CD4-positive, CD25-positive, alpha-beta regulatory T cell (primary cell): ENCODE results near the gene COX18. TPM values are rescaled to one million over a fixed set of nuclear protein-coding genes. Genes with fewer than 3 reads are reported as not detected.
A peak's percentile ranks its signal among the peaks of the same experiment; 100 is the strongest.

ENCODE experiments used
- ATAC-seq, 2 donors: fragments of 150-1000 bp; cut with Tn5 transposase; one replicate each; pipeline ENCODE4 v1.10.0; 2021; ENCODE audit warnings: low read depth in 2 of 2, moderate number of reproducible peaks in 2 of 2, moderate library complexity in 1 of 2
- DNase-seq, 3 donors: peaks; one replicate each; pipeline versions ENCODE4 v3.0.0 to v3.0.0-alpha.2; 2012 to 2022; ENCODE audit warnings: mixed read lengths in 1 of 3
- H3K27ac ChIP-seq: one replicate; pipeline ENCODE4 v1.7.0; 2013; ENCODE audit warnings: mild to moderate bottlenecking, low read length; ENCODE audit not compliant: insufficient read depth, poor library complexity, severe bottlenecking
- H3K27me3 ChIP-seq: one replicate; pipeline ENCODE4 v1.7.0; 2013; ENCODE audit warnings: low read length; ENCODE audit not compliant: control insufficient read depth, insufficient read depth
- H3K36me3 ChIP-seq: one replicate; pipeline ENCODE4 v1.7.0; 2013; ENCODE audit warnings: mild to moderate bottlenecking, low read length, moderate library complexity; ENCODE audit not compliant: control insufficient read depth, insufficient read depth
- H3K4me1 ChIP-seq: 2 replicates; pipeline ENCODE4 v1.7.0; 2013; ENCODE audit warnings: mild to moderate bottlenecking, low read length; ENCODE audit not compliant: insufficient read depth, control insufficient read depth, poor library complexity, severe bottlenecking
- H3K4me3 ChIP-seq: one replicate; pipeline ENCODE4 v1.7.0; 2013; ENCODE audit warnings: low read depth, mild to moderate bottlenecking, low read length, moderate library complexity
- H3K9me3 ChIP-seq, 2 experiments: 1 replicate in 1 of 2; 2 replicates in 1 of 2; pipeline ENCODE4 v1.7.0; 2013; ENCODE audit warnings: low read length in 2 of 2, mild to moderate bottlenecking in 1 of 2, moderate library complexity in 1 of 2; ENCODE audit not compliant: control insufficient read depth in 2 of 2
- H3K27ac Mint-ChIP-seq, 3 donors: one replicate each; pipeline ENCODE4 v1.8.0; 2020 to 2022; ENCODE audit warnings: mild to moderate bottlenecking in 3 of 3, mixed read lengths in 3 of 3, moderate library complexity in 2 of 3
- H3K27me3 Mint-ChIP-seq: one replicate; pipeline ENCODE4 v1.8.0; 2022; ENCODE audit warnings: mild to moderate bottlenecking, mixed read lengths
- H3K36me3 Mint-ChIP-seq: one replicate; pipeline ENCODE4 v1.8.0; 2020; ENCODE audit warnings: mixed read lengths
- H3K4me1 Mint-ChIP-seq, 4 donors: one replicate each; pipeline ENCODE4 v1.8.0; 2020 to 2022; ENCODE audit warnings: mixed read lengths in 4 of 4, mild to moderate bottlenecking in 1 of 4
- H3K4me3 Mint-ChIP-seq, 4 donors: one replicate each; pipeline ENCODE4 v1.8.0; 2020 to 2022; ENCODE audit warnings: mild to moderate bottlenecking in 4 of 4, mixed read lengths in 4 of 4, moderate library complexity in 3 of 4
- H3K9me3 Mint-ChIP-seq, 7 donors: one replicate each; pipeline ENCODE4 v1.8.0; 2020 to 2022; ENCODE audit warnings: mixed read lengths in 7 of 7, mild to moderate bottlenecking in 3 of 7, moderate library complexity in 2 of 7
- polyA plus RNA-seq, 4 donors: library from polyadenylated mRNA; unstranded; fragments of 300-500 nt; fragmentation: Illumina TruSeq; gene quantifications; one replicate each; pipeline ENCODE4 v1.2.3, GENCODE V29; 2021
- total RNA-seq: library from RNA; stranded (reverse); gene quantifications from one replicate; pipeline ENCODE4 v1.2.3, GENCODE V29; 2022

COX18 gene
- total and polyA plus RNA-seq, 5 donors from 2014 or later: 4.5 to 9.2 (median 6.9) TPM

GRCh38 chr4:73053076-73053475, 16.4 kb downstream of the COX18 start:
- H3K4me1 Mint-ChIP-seq: peaks cover 0 to 7% (median 1%) of the 10 kb centered on the region in 4 donors
- H3K27ac ChIP-seq: no peak overlapping the region
- peak overlapping the region in 1 of 3 donors; percentile 61 for H3K27ac Mint-ChIP-seq
- H3K27me3 ChIP-seq: no peaks in the 10 kb centered on the region
- ATAC-seq: no peak
- no peak for DNase-seq
- H3K4me1 ChIP-seq: no peaks in the 10 kb centered on the region
- H3K36me3 Mint-ChIP-seq: peaks cover 28% of the 10 kb centered on the region
- no peaks in the 10 kb centered on the region for H3K9me3 Mint-ChIP-seq
- no peaks in the 10 kb centered on the region for H3K9me3 ChIP-seq
- no peak overlapping the region for H3K4me3 Mint-ChIP-seq
- no peak overlapping the region for H3K4me3 ChIP-seq
- H3K36me3 ChIP-seq: peaks cover 34% of the 10 kb centered on the region
- H3K27me3 Mint-ChIP-seq: no peaks in the 10 kb centered on the region

- H3K4me3 ChIP-seq: no peak overlapping the region
- no peak overlapping the region for H3K27ac Mint-ChIP-seq
- H3K9me3 Mint-ChIP-seq: no peaks in the 10 kb centered on the region
- H3K4me3 Mint-ChIP-seq: no peak overlapping the region
- H3K27ac ChIP-seq: no peak overlapping the region
- no peaks in the 10 kb centered on the region for H3K27me3 Mint-ChIP-seq
- no peaks in the 10 kb centered on the region for H3K4me1 ChIP-seq
- peaks cover 0 to 7% (median 1%) of the 10 kb centered on the region in 4 donors for H3K4me1 Mint-ChIP-seq
- ATAC-seq (no peak), DNase-seq (no peak)
- no peaks in the 10 kb centered on the region for H3K9me3 ChIP-seq
- H3K36me3 ChIP-seq: peaks cover 20% of the 10 kb centered on the region
- no peaks in the 10 kb centered on the region for H3K27me3 ChIP-seq
- H3K36me3 Mint-ChIP-seq: peaks cover 24% of the 10 kb centered on the region
These were observed 17.9 kb downstream of the COX18 start for GRCh38 chr4:73051625-73052024.

GRCh38 chr4:73045879-73046278, 23.6 kb downstream of the COX18 start:
- Histone ChIP-seq H3K27ac (no peak overlapping the region), H3K4me1 (no peaks in the 10 kb centered on the region), H3K36me3 (no peaks in the 10 kb centered on the region), H3K4me3 (no peak overlapping the region), H3K27me3 (no peaks in the 10 kb centered on the region), H3K9me3 (no peaks in the 10 kb centered on the region)
- H3K4me3 Mint-ChIP-seq: no peak overlapping the region
- H3K36me3 Mint-ChIP-seq: peaks cover 3% of the 10 kb centered on the region
- ATAC-seq: no peak
- no peak overlapping the region for H3K27ac Mint-ChIP-seq
- no peak for DNase-seq
- no peaks in the 10 kb centered on the region for H3K27me3 Mint-ChIP-seq
- H3K4me1 Mint-ChIP-seq: no peaks in the 10 kb centered on the region
- H3K9me3 Mint-ChIP-seq: no peaks in the 10 kb centered on the region

GRCh38 chr4:73037057-73037456, 32.5 kb downstream of the COX18 start:
- H3K4me1 Mint-ChIP-seq: peaks cover 0 to 6% (median 0%) of the 10 kb centered on the region in 4 donors
- Histone ChIP-seq H3K27me3 (no peaks in the 10 kb centered on the region), H3K27ac (no peak overlapping the region), H3K4me3 (no peak overlapping the region), H3K36me3 (no peaks in the 10 kb centered on the region), H3K4me1 (no peaks in the 10 kb centered on the region), H3K9me3 (no peaks in the 10 kb centered on the region)
- no peak for DNase-seq
- H3K4me3 Mint-ChIP-seq: no peak overlapping the region
- no peaks in the 10 kb centered on the region for H3K36me3 Mint-ChIP-seq
- H3K27me3 Mint-ChIP-seq: peaks cover 12% of the 10 kb centered on the region
- ATAC-seq: no peak
- no peak overlapping the region for H3K27ac Mint-ChIP-seq
- peaks cover 0 to 3% (median 0%) of the 10 kb centered on the region in 7 donors for H3K9me3 Mint-ChIP-seq

GRCh38 chr4:73036123-73036522, 33.4 kb downstream of the COX18 start:
- H3K36me3 Mint-ChIP-seq: no peaks in the 10 kb centered on the region
- Histone ChIP-seq H3K36me3 (no peaks in the 10 kb centered on the region), H3K4me3 (no peak overlapping the region), H3K27ac (no peak overlapping the region), H3K4me1 (no peaks in the 10 kb centered on the region), H3K9me3 (no peaks in the 10 kb centered on the region), H3K27me3 (no peaks in the 10 kb centered on the region)
- H3K4me3 Mint-ChIP-seq: no peak overlapping the region
- peaks cover 0 to 6% (median 0%) of the 10 kb centered on the region in 4 donors for H3K4me1 Mint-ChIP-seq
- no peak for ATAC-seq
- H3K27ac Mint-ChIP-seq: peak overlapping the region in 1 of 3 donors; percentile 46
- H3K9me3 Mint-ChIP-seq: peaks cover 0 to 3% (median 0%) of the 10 kb centered on the region in 7 donors
- peaks cover 12% of the 10 kb centered on the region for H3K27me3 Mint-ChIP-seq
- DNase-seq: no peak

GRCh38 chr4:73034896-73035295, 34.6 kb downstream of the COX18 start:
- Histone ChIP-seq H3K4me3 (no peak overlapping the region), H3K36me3 (no peaks in the 10 kb centered on the region), H3K9me3 (no peaks in the 10 kb centered on the region), H3K27ac (no peak overlapping the region), H3K27me3 (no peaks in the 10 kb centered on the region), H3K4me1 (no peaks in the 10 kb centered on the region)
- H3K36me3 Mint-ChIP-seq: no peaks in the 10 kb centered on the region
- H3K4me1 Mint-ChIP-seq: peaks cover 0 to 6% (median 0%) of the 10 kb centered on the region in 4 donors
- H3K4me3 Mint-ChIP-seq: peak overlapping the region in 1 of 4 donors; percentile 48
- ATAC-seq (no peak), DNase-seq (no peak)
- peaks cover 12% of the 10 kb centered on the region for H3K27me3 Mint-ChIP-seq
- no peak overlapping the region for H3K27ac Mint-ChIP-seq
- H3K9me3 Mint-ChIP-seq: peaks cover 0 to 3% (median 0%) of the 10 kb centered on the region in 7 donors

GRCh38 chr4:73028621-73029020, 40.9 kb downstream of the COX18 start:
- H3K4me1 ChIP-seq: no peaks in the 10 kb centered on the region
- no peaks in the 10 kb centered on the region for H3K36me3 ChIP-seq
- Mint-ChIP-seq H3K27ac (no peak overlapping the region), H3K27me3 (peaks cover 22% of the 10 kb centered on the region), H3K4me3 (no peak overlapping the region), H3K4me1 (no peaks in the 10 kb centered on the region), H3K9me3 (peaks cover 0 to 5% (median 0%) of the 10 kb centered on the region in 7 donors), H3K36me3 (no peaks in the 10 kb centered on the region)
- no peak overlapping the region for H3K27ac ChIP-seq
- ATAC-seq (no peak), DNase-seq (no peak)
- H3K4me3 ChIP-seq: no peak overlapping the region
- H3K27me3 ChIP-seq: no peaks in the 10 kb centered on the region
- H3K9me3 ChIP-seq: no peaks in the 10 kb centered on the region

- ATAC-seq (no peak), DNase-seq (peak in 1 of 3 donors; percentile 35)
- Mint-ChIP-seq H3K27ac (no peak overlapping the region), H3K27me3 (peaks cover 54% of the 10 kb centered on the region), H3K4me1 (peaks cover 0 to 4% (median 0%) of the 10 kb centered on the region in 4 donors), H3K36me3 (no peaks in the 10 kb centered on the region), H3K9me3 (peaks cover 0 to 5% (median 0%) of the 10 kb centered on the region in 7 donors), H3K4me3 (no peak overlapping the region)
- Histone ChIP-seq H3K36me3 (no peaks in the 10 kb centered on the region), H3K27ac (no peak overlapping the region), H3K9me3 (no peaks in the 10 kb centered on the region), H3K4me1 (no peaks in the 10 kb centered on the region), H3K27me3 (no peaks in the 10 kb centered on the region), H3K4me3 (no peak overlapping the region)
These were observed 47.9 kb downstream of the COX18 start for GRCh38 chr4:73021634-73022033.
